Bone marrow (tissue), 2 donors: ENCODE measurements around the gene NFE2L2.
"Not testable (repeated sequence)": the region's sequence is repeated elsewhere in the genome, so short reads cannot be mapped to it uniquely, and the experiment has no call there.

ENCODE experiments used
- DNase-seq, 2 donors: peaks; one replicate each; lab custom pipeline; 2025; lab: John Stamatoyannopoulos, UW

NFE2L2 gene

DNA sequence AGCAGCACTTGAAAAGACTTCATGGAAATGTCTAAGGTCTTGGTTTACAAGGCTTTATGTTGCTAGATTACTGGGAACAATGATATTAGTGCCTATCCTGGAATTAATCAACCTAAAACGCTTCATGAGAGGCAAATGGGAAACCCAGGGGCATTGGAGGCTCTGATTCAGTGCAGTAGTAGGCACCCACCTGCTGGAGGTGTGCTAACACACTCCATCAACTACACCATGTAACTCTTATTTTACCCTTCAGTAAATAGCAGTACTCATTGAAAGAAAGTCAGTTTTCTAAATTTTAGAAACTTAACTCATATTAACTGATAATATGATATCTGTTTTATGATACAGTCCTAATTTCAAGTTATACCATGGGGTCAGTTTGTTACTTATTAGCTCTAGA lies 69.3 kb downstream of the NFE2L2 start:
- DNase-seq = no peak

DNA sequence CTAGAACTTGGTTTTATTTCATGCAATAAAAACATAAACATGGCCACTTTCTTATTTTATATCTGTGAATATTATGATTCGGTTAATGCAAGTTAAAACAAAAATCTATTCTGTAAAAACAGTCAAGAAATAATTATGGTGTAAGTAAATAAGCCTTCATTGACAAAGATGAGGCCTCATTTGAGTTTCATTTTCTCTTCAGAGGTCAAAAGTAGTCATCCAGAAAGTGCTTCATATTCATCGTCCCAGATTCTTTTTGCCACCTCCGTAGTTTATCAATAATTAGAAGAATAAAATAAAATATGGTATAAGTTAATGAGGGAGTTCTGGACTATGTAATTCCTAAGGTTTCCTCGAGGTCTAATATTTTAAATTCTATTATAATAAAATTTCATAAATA lies 71.3 kb downstream of the NFE2L2 start:
- DNase-seq = no peak

DNA sequence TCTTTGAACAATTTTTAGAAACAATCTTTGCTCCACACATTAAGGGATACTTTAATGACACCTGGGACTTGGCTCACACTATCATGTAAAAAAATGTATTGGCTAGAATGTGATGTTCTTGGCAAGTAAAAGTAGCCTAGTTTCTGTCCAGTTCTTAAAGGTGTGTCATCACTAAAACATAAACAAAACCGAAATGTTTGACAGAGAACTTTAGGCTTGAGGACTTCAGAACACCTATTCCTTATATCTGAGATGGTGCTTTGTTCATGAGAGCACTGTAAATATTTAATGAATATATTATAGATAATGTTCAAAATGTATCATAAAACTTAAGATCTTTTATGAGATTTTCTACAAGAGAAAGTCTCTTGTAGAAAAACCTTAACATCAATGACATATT lies 71.7 kb downstream of the NFE2L2 start:
- DNase-seq = no peak

DNA sequence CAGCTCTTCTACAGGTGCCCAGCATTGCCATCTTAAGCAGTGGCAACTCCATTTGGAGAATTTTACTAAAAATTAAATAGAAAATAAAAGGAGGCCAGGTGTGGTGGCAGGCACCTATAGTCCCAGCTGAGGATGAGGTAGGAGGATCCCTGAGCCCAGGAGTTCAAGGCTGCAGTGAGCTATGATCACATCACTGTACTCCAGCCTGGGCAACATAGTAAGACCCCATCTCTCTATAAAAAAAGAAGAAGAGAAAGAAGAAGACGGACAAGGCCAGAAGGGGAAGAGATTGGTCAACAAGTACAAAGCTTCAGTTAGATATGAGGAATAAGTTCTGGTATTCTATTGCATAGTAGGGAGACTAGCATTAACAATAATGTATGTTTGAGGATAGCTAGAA lies 73.6 kb downstream of the NFE2L2 start:
- no peak for DNase-seq

DNA sequence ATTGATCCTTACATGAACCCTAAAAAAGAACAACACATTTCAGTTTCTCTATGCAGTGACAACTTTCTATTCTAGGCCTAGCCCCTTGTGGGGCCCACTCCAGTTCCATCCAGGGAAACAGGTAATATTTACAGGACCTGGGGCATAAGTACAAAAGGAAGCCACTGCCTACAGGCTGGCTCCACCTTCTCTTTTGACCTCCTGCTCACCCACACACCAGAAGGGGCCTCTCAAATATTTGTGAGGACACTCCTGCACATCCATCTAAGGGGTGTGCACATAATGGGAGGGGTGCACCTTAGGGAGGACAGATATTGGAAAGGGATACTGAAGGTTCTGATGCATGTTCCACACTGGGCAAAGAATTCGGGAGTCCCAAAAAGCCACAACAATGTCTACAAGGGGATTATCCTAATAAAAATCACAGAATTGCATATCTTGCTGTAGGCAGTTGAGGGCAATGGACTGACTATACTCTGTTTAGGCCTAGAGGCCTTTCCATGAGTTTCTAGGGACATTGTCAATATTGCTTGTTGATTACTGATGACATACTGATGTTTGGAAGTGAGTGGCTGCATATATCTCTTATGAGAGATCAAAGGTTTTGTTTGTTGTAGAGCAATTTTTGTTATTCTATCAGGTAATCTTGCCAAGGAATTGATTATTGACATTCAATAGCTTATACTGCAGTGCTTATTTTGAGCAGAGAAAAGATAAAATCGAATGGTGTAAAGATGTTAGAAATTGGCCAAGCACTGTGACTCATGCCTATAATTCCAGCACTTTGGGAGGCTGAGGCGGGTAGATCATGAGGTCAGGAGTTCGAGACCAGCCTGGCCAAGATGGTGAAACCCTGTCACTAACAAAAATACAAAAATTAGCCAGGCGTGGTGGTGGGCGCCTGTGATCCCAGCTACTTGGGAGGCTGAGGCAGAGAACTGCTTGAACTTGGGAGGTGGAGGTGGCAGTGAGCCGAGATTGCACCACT lies 75.8 kb downstream of the NFE2L2 start:
- DNase-seq = no peak

DNA sequence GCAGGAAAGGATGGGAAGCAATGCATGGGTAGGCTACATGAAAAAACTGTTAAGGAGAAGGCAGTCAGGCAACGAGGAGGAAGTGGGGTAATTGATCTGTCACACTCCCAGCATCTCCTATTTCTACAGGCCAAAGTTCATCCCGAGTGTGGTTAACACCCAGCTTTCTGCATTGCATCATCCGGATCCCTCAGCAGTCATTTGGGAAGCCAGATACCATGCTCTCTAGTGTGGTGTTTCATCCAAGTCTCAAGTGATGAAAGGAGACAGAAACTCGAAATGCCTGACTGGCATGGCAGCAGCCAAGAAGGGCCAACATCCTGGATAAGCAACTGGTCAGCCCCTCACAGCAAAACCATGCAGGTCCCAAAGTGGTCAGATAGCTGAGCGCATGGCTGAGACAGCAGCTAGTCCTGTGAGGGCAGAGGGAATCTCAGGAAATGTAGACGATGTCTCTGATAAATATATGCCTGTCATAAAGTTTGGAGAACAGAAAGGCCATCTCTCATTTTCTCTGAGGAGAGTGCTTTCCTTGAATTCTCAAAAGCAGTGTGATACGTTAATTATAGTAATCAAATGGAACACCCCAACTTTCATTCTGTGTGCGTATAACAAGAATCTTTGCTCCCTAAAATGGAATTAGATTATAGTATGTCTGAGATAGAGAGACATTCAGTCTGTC lies 76.8 kb downstream of the NFE2L2 start:
- DNase-seq = no peak

DNA sequence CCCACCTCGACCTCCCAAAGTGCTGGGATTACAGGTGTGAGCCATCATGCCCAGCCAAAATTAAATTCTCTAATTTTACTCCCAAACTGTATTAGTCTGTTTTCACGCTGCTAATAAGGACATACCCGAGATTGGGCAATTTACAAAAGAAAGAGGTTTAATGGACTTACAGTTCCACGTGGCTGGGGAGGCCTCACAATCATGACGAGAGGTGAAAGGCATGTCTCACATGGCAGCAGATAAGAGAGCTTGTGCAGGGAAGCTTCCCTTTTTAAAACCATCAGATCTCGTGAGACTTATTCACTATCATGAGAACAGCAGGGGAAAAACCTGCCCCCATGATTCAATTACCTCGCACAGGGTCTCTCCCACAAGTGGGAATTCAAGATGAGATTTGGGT lies 78.5 kb downstream of the NFE2L2 start:
- DNase-seq = not testable (repeated sequence)

DNA sequence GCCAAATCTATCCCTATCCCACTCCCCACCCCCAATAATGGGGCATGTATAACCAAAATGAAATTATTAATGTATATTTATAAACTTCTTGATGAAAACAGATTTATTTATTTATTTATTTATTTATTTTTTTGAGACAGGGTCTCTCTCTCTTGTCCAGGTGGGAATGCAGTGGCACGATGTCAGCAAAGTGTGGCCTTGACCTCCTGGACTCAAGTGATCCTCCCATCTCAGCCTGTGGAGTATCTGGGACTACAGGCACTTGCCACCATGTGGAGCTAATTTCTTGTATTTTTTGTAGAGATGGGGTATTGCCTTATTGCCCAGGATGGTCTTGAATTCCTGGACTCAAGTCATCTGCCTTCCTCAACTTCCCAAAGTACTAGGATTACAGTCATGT lies 79.9 kb downstream of the NFE2L2 start:
- no peak for DNase-seq

DNA sequence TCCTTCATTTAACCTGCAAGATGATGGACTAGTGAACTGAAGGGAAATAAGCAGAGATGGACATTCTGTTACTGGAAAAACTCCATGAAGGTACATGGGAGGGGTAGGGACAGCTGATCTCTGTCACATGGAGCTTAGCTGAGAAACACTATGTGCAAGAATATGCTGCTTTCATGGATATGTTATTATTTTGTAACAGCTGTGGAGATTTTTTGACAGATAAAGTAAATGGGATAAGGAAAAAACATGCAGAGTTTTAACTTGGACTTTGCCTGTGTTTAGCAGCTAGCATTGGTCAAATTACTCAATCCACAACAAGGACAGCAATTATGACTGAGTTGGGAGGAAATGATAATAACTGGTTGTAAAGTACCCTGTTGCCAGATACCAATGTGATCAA lies 80.7 kb downstream of the NFE2L2 start:
- DNase-seq = no peak
